Globus pallidus (tissue), 1 donor: ENCODE data around the gene ARHGEF37.
"Not testable (repeated sequence)": the region's sequence is repeated elsewhere in the genome, so short reads cannot be mapped to it uniquely, and the experiment has no call there.

ENCODE experiments used
- DNase-seq: peaks from one replicate; pipeline ENCODE4 v3.0.0-alpha.2; 2015; ENCODE audit warnings: low spot score

Gene ARHGEF37

GRCh38 chr5:149648464-149649393 is 67.4 kb downstream of the ARHGEF37 start:
- DNase-seq, result not testable (repeated sequence)

- not testable (repeated sequence) for DNase-seq
Observed at GRCh38 chr5:149649730-149650129, 68.4 kb downstream of the ARHGEF37 start.

DNA sequence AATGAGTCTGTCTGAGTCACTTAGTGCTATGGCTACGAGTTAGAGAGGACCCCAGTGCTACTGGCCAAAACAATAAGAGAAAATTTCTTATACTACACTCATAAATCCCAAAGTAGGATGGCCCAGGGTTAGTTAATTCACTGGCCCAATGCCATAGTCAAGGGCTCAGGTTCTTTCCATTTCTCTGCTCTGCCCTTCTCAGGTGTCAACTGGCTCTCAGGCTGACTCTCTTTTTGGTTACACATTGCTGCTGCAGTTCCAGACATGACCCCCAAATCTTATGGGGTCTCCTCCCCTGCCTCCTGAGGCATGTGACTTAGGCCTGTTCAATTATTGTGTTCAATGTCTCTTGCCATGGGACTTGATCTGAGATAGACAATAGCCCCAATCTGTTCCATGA is 70.4 kb downstream of the ARHGEF37 start:
- no peak for DNase-seq

DNA sequence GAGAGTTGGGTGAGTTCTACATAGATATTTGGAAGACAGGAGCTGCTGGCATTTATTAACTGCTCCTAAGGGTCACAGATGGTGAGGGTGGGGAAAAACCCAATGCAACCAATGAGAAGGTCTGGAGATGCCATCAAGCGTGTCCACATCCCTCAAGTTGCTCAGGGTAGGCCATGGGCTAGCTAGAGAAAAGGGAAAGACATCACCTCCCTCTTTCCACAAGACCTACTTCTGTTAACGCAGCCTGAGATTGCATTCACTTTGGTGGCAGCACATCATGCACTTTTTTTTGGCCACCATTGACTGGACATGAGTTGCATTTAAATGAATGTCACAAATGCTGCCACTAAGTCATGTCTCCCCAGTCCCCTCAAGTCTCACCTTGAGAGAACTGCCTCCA is 71.4 kb downstream of the ARHGEF37 start:
- no peak for DNase-seq

- DNase-seq, result no peak
Observed at GRCh38 chr5:149654231-149654630, 72.9 kb downstream of the ARHGEF37 start.

GRCh38 chr5:149654883-149655505 is 73.7 kb downstream of the ARHGEF37 start:
- DNase-seq, result no peak

DNA sequence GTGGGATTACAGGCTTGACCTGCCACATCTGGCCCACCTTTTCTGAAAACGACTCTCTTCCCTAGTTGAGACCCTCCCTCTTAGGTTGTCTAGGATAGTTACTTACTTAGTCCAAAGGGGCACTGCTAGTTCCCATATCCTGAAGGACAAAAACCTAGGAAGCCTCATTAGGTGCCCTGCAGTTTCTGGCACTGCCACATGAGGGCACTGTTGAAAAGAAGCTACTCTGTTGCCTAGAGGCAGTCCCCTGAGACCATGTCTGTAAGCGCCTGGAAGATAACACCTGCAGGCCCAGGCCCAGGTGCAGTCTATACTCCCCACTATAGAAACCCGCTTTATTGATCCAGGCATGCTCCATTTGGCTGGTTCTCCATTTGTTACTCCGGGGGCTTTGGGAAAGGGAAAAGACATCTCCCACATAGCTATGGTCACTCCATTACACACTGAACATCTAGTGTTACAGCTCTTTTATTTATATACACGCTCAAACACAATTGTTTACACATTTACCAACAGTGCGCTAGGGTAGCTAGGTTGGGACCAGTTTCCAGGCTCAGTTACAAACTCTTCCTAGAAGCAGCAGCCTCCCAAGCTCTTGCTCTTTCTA is 75.4 kb downstream of the ARHGEF37 start:
- DNase-seq, result no peak

- DNase-seq, result no peak
Observed at GRCh38 chr5:149657324-149657723, 76.0 kb downstream of the ARHGEF37 start.

DNA sequence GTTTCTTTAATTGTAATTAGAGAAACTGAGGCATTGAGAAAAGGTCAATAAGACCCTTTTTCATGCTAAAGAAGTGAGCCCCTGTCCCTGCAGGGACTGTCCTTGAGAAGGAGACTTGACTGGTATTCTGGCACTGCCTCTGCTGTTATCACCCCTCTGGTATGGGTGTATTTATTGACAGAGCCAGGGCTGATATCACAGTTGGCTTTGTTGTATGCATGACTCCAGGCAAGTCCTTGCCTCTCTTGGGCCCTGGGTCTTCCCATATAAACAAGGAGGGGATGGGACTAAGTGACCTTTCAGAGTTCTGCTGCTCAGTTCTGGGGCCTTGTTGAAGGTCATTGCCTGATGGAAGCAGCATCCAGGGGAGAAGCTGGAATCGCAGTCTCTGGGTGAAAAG is 77.0 kb downstream of the ARHGEF37 start:
- no peak for DNase-seq

DNA sequence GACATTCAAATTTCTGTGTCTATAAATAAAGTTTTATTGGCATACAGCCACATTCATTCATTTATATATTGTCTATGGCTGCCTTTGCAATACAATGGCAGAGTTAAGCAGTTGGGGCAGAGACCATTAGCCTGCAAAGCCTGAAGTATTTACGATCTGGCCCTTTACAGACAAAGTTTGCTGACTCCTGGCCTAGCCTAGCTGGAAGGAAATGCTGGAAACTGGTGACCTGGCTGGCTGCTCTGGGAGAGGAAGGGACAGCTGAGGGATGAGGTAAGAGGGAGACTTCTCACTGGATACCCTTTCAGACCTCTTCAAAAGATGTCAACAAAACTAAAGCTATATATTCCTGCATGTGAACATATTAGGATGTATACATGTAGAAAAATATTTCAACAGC is 82.8 kb downstream of the ARHGEF37 start:
- no peak for DNase-seq

DNA sequence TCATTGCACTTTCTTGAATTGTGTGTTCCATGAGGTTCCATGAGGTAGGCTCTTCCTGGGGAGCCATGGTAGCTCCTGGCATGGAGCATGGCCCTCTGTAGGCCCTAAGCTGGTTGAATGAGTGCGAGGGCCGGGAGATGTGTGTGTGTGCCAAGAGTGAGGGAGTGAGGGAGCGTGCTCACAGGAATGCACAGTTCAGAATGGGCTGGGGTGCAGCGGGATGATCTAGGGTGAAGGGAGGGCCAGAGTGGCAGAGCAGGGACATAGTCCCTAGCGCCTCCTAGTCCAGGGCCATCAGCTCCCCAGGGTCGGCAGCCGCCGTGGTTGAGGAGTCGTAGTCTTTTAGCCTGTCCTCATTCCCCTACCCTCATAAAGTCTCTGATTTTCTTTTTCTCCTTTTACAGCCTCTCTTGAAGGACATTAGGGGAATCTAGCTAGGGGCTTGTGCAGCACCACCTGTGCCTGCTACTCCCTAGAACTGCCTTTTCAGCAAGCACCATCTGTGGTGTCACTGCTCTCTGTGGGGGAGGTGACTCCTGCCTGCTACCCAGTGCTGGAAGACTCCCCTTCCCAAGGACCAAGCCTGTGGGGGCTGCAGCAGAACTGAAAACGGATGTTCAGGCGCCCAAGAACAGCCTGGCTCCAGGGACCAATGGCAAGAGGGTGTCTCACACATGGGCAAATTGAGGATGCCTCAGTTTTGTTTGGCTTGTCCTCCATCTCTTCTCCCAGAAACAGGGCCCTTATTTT is 83.5 kb downstream of the ARHGEF37 start:
- no peak for DNase-seq

DNA sequence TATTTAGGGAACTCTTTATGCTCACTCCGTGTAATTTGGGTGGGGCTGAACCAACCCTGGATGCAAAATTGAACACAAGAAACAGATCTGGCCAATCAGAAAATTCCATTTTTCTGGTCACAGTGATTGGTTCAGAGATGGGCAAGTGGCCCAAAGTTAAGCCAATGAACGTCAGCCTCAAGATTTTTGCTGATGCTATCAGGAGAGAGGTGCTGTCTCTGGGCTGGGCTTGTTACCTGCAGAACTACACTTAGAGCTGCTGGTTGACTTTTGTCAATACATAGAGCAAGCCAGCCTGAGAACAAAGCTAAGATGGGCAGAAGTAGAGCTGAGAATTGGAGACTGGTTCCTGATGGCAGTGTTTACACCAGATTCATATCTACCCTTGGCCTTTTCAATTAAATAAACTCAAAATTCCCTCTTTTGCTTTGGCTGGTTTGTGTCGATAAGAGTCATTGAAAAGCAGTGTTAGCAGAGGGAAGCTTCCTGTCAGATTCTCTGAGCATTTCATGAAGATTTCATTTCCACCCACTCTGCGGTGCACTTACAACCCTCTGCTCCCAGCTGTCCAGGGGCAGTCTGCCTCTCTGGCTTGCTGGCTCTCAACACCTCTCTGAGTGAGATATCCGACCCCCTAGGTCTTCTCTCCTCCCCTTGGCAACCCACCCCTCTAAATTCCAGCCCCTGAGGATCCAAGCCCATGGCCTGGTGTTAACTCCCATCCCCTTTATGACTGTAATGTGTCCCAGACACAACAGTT is 84.3 kb downstream of the ARHGEF37 start:
- DNase-seq, result no peak

GRCh38 chr5:149666212-149666852 is 85.0 kb downstream of the ARHGEF37 start:
- no peak for DNase-seq

DNA sequence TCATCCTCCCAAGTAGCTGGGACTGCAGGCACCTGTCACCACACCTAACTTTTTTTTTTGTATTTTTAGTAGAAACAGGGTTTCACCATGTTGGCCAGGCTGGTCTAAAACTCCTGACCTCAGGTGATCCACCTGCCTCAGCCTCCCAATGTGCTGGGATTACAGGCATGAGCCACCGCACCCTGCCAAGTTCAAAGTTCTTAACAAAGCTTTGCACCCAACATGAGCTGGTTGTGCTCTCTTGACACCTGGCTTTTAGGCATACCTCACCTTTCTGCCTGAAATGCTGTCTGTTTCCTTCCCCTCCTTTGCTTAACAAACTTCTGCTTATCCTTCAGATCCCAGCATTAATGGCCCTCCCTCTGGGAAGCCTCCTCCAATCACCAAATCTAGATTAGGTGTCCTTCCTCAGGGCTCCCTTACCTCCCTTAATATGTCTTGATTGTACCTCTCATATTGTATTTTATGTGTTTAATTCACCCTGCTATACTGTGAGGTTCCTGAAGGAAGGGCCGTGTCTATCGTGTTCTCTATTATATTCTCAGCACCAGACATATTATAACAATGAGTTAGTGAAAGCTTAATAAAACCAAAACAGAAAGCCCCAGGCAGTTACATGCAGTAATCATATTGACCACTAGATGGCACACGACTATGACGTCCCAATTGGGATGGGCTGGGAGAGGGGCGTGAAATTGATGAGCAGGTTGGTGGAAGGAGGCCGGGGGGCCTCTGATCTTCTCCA is 86.0 kb downstream of the ARHGEF37 start:
- no peak for DNase-seq

- DNase-seq, result no peak
Observed at GRCh38 chr5:149667829-149668330, 86.6 kb downstream of the ARHGEF37 start.

GRCh38 chr5:149669273-149669672 is 88.0 kb downstream of the ARHGEF37 start:
- not testable (repeated sequence) for DNase-seq

GRCh38 chr5:149671544-149671943 is 90.2 kb downstream of the ARHGEF37 start:
- DNase-seq, result no peak

- DNase-seq, result no peak
Observed at GRCh38 chr5:149672701-149673476, 91.6 kb downstream of the ARHGEF37 start.

DNA sequence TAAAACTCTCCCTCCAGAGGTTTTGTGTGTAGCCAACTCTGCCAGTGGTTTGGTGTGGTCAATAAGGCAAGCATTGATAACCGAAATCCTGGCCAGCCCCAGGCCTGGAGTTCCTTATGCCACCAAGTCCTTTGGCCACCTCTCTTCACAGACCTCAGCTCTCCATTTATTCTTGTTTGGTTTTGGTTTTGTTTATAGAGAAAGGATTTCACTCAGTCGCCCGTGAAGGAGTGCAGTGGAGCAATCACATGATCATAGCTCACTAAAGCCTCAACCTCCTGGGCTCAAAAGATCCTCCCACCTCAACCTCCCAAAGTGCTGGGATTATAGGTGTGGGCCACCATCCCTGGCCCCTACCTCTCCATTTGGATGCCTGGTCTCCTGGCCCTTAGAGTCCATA is 93.4 kb downstream of the ARHGEF37 start:
- no peak for DNase-seq
